GM10248 (cell line): ENCODE results near the gene TTC16.

Source experiments
- CTCF ChIA-PET: fragments of 300-600 bp; sonication (Branson Sonifier 250); formaldehyde crosslinking; extraction: SDS; loops from one replicate; lab custom pipeline; 2021; ENCODE audit warnings: antibody characterized with exemption; lab: Yijun Ruan, JAX
- POLR2A ChIA-PET: fragments of 350-650 bp; sonication (Branson Sonifier 250); formaldehyde crosslinking; extraction: SDS; loops from one replicate; lab custom pipeline; 2020; ENCODE audit warnings: antibody characterized with exemption; lab: Yijun Ruan, JAX
- DNase-seq: peaks from one replicate; pipeline ENCODE4 v3.0.0; 2012; ENCODE audit errors: extremely low spot score
- CTCF ChIP-seq: IDR thresholded peaks from 2 replicates; pipeline ENCODE4 v1.5.1; 2012; ENCODE audit warnings: mild to moderate bottlenecking, low read depth; ENCODE audit errors: extremely low read depth, missing control alignments, control extremely low read depth

Gene TTC16

DNA sequence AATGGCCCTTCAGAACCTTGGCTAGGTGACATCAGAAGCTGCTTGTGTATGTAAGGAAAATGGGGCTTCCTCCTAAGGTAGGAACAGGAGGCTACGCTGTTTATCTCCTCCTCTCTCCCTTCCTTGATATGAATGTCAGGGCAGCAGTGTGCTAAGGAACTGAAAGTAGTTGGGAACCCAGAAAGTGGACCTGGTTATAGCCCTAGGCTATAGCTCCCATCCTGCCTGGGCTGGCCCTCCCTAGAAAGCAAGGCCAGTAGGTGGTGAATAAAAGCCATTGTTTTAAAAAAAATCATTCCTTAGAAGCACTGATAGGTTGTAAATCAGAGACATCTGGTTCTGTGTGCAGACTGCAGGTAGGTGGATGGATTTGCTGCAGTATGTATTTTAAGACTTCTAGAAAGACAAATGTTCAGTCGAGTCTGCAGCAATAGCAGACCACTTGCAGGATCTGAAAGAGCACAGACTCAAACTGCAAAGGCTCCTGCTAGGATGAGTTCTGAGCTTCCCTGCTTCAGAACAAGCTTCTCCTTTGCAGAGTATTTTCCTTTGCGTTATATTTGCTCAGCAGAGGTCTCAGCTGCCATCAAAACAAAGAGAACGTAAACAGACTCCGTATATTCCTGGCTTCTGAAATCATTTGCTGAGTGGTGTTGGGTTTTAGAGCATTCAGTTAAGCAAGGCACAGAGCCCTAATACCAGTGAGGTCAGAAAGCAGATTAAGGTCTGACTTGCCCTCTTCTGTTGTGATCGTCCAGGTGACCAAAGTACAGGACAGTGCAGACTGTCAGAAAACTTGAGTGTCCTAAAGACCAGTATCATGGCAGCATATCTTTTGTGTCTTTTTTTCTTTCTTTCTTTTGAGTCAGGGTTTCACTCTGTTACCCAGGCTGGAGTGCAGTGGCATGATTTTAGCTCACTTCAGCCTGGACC, 29.2 kb upstream of the TTC16 start:
- POLR2A ChIA-PET = interaction anchor here (0.5 kb wide), 1 partner anchor 77 kb away, joined by 3 read pairs; no protein-coding TSS in a partner anchor
- CTCF ChIA-PET = interaction anchor here (1.1 to 1.7 kb wide), 5 partner anchors 9 to 100 kb away, joined by 3 to 5 read pairs (median 3); partner anchors contain the start of gene TOR2A
- DNase-seq = no peak
- no peak for TF ChIP-seq CTCF

- no peak for DNase-seq
- CTCF ChIA-PET = no interaction called here
- POLR2A ChIA-PET = interaction anchor here (0.6 kb wide), 1 partner anchor 243 kb away, joined by 3 read pairs; no protein-coding TSS in a partner anchor
- no peak for TF ChIP-seq CTCF
These were observed 26.4 kb upstream of the TTC16 start for GRCh38 chr9:127689329-127690000.

- CTCF ChIA-PET = no interaction called here
- no peak for DNase-seq
- POLR2A ChIA-PET = no interaction called here
- TF ChIP-seq CTCF = no peak
These were observed 25.1 kb upstream of the TTC16 start for GRCh38 chr9:127690735-127691134.

- TF ChIP-seq CTCF = no peak
- POLR2A ChIA-PET = no interaction called here
- DNase-seq = no peak
- CTCF ChIA-PET = interaction anchor here (0.9 to 2.1 kb wide), 3 partner anchors 11 to 43 kb away, joined by 3 to 6 read pairs (median 5); partner anchors contain the start of gene TOR2A
These were observed 23.8 kb upstream of the TTC16 start for GRCh38 chr9:127692071-127692470.

DNA sequence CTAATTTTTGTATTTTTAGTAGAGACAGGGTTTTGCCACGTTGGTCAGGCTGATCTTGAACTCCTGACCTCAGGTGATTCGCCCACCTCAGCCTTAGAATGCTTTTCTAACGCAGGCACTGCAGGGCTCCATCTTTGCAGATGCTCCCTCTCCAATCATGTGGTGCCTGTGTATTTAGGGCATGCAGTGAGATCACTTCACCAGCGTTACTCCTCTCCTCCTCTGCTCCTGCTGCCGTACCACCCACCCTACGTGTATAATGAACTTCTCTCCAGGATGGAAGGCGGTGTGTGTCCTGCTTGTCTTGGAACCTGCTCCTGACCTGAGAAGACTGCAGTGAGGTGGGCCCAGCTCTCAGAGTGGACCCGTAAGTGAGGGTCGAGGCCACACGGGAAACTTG, 22.7 kb upstream of the TTC16 start:
- CTCF ChIA-PET = interaction anchor here (0.8 to 2.1 kb wide), 3 partner anchors 10 to 1351 kb away, joined by 3 to 5 read pairs (median 3); partner anchors contain the start of gene TOR2A
- DNase-seq = no peak
- POLR2A ChIA-PET = no interaction called here
- no peak for TF ChIP-seq CTCF

DNA sequence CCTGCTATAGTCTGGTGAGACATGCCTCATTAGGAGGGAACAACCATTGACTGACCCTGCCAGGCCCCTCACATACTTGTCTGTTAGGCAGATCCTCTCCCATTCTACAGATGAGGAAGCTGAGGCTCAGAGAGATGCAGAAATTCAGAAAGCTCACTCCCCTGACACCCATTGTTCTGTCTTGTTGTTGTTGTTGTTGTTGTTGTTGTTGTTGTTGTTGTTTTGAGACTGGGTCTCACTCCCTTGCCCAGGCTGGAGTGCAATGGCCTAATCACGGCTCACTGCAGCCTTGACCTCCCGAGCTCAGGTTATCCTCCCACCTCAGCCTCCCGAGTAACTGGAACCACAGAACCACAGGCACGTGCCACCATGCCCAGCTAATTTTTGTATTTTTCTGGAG, 22.2 kb upstream of the TTC16 start:
- ChIA-PET CTCF (interaction anchor here (0.8 to 2.1 kb wide), 2 partner anchors 10 to 1350 kb away, joined by 3 to 5 read pairs; no protein-coding TSS in a partner anchor), POLR2A (no interaction called here)
- no peak for DNase-seq
- TF ChIP-seq CTCF = no peak
